ENCODE measurements around the gene DOCK9.

- TF ChIP-seq POLR2AphosphoS5 (IDR thresholded peaks at IDR 0.05; ENCODE audit: control insufficient read depth, insufficient read depth, low read depth, low read length) (no peak), PATZ1 (CRISPR knock-in tag; IDR thresholded peaks at IDR 0.05; ENCODE audit: borderline replicate concordance) (no peak), CTBP1 (IDR thresholded peaks at IDR 0.05; ENCODE audit: borderline replicate concordance) (no peak), CTCF (IDR thresholded peaks at IDR 0.05 in 2 of 3, conservative IDR thresholded peaks at IDR 0.05 in 1 of 3; ENCODE audit: insufficient read depth in 2 of 3, low read depth in 1 of 3, low read length in 3 of 3) (no peak), WHSC1 (IDR thresholded peaks at IDR 0.05; ENCODE audit: low read length) (no peak), SMC3 (conservative IDR thresholded peaks at IDR 0.05; ENCODE audit: insufficient read depth, low read depth, low read length) (no peak), TOE1 (IDR thresholded peaks at IDR 0.05; ENCODE audit: borderline replicate concordance) (no peak), TOE1 (CRISPR knock-in tag; IDR thresholded peaks at IDR 0.05; ENCODE audit: borderline replicate concordance, low read depth) (no peak), POLR2A (conservative IDR thresholded peaks at IDR 0.05) (no peak), TSC22D4 (tag; IDR thresholded peaks at IDR 0.05) (no peak), NCOA1 (IDR thresholded peaks at IDR 0.05; ENCODE audit: low read depth) (no peak), ZNF347 (CRISPR knock-in tag; IDR thresholded peaks at IDR 0.05; ENCODE audit: low read depth) (no peak)
Observed at GRCh38 chr13:98773921-98774320, 203.9 kb downstream of the DOCK9 start.

Data from K562 (cell line).